ENCODE measurements around the gene APBB2.

Gene APBB2

DNA sequence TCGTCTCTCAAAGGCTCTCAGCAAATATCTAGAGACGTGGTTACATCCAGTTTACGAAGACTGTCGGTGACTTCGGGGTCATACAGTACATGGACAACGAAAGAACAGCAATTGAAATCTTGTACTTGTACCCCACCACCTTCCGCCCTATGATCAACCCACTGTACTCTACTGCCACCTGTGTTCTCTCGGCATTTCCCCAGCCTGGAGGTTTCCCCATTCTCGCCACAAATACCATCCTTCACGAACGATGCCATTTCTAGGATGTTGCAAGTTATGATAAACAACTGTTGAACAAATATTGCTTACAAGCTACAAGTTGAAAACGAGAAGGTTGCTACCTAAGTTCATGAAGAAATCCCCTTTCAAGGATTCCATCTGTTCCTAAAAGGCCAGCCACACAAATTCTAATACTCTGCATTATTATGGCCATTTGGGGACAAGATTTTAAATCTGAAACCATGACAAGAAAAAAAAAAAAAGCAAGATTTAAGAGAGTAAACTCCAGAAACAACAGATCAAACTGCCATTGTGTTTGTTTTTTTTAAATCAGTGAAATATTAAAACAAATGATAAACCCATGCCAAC is 1.6 kb downstream of the APBB2 start:
- H3K4me2 ChIP-seq, result peak overlapping the region; percentile 78
- H3K9ac ChIP-seq, result no peak overlapping the region
- no peaks in the 10 kb centered on the region for H3K79me2 ChIP-seq (ENCODE audit: insufficient read depth, low read depth)

DNA sequence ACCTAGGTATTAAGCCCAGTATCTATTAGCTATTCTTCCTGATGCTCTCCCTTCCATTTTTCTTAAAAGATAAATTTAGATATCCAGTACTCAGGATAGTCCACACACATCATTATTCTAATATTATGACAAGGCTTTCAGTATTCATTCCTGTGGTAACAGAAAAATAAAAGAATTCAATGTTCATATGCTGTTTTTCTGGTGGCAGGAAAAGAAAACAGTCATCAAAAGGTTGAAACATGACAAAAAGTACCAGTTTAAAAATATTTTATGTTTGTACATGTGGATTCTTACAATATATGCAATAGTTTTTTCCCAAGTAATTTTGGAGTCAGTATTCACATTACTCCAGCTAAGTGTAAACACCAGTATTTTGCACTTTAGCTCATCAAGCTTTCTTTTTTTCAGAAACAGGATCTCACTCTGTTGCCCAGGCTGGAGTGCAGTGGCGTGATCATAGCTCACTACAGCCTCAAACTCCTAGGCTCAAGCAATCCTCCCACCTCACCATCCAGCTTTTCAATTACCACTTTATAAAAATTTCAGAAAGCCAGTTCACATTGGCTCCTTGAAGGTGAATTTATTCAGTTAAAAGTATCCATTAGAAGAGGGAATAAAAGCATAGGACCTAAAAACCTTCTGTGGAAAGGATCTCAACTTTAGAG is 2.3 kb downstream of the APBB2 start:
- Histone ChIP-seq H3K9ac (no peak overlapping the region), H3K27me3 (ENCODE audit: insufficient read depth, low read depth) (no peaks in the 10 kb centered on the region), H3K27ac (no peak overlapping the region), H4K20me1 (ENCODE audit: insufficient read depth) (no peaks in the 10 kb centered on the region), H3K79me2 (ENCODE audit: insufficient read depth, low read depth) (no peaks in the 10 kb centered on the region), H2AFZ (ENCODE audit: low read depth) (no peak overlapping the region), H3K36me3 (ENCODE audit: insufficient read depth) (no peaks in the 10 kb centered on the region), H3K4me2 (peak overlapping the region; percentile 78; the same call in 1 of the 2 replicates), H3K4me1 (ENCODE audit: low read depth, poor library complexity, severe bottlenecking) (peaks cover 25% of the 10 kb centered on the region), H3K4me3 (IDR thresholded peaks at IDR 0.05; ENCODE audit: insufficient read depth, low read depth, low read length) (no peak overlapping the region)
- TF ChIP-seq, protein P1, sequence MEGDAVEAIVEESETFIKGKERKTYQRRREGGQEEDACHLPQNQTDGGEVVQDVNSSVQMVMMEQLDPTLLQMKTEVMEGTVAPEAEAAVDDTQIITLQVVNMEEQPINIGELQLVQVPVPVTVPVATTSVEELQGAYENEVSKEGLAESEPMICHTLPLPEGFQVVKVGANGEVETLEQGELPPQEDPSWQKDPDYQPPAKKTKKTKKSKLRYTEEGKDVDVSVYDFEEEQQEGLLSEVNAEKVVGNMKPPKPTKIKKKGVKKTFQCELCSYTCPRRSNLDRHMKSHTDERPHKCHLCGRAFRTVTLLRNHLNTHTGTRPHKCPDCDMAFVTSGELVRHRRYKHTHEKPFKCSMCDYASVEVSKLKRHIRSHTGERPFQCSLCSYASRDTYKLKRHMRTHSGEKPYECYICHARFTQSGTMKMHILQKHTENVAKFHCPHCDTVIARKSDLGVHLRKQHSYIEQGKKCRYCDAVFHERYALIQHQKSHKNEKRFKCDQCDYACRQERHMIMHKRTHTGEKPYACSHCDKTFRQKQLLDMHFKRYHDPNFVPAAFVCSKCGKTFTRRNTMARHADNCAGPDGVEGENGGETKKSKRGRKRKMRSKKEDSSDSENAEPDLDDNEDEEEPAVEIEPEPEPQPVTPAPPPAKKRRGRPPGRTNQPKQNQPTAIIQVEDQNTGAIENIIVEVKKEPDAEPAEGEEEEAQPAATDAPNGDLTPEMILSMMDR (conservative IDR thresholded peaks at IDR 0.05; ENCODE audit: low read depth, low read length), result no peak

More for the DNA sequence above, 1.6 kb downstream of the APBB2 start:
- Histone ChIP-seq H3K27ac (no peak overlapping the region), H2AFZ (ENCODE audit: low read depth) (no peak overlapping the region), H3K27me3 (ENCODE audit: insufficient read depth, low read depth) (no peaks in the 10 kb centered on the region), H3K36me3 (ENCODE audit: insufficient read depth) (no peaks in the 10 kb centered on the region), H3K4me3 (IDR thresholded peaks at IDR 0.05; ENCODE audit: insufficient read depth, low read depth, low read length) (no peak overlapping the region), H4K20me1 (ENCODE audit: insufficient read depth) (no peaks in the 10 kb centered on the region), H3K4me1 (ENCODE audit: low read depth, poor library complexity, severe bottlenecking) (peaks cover 25% of the 10 kb centered on the region)
- TF ChIP-seq, protein P1 (conservative IDR thresholded peaks at IDR 0.05; ENCODE audit: low read depth, low read length), result no peak

DNA sequence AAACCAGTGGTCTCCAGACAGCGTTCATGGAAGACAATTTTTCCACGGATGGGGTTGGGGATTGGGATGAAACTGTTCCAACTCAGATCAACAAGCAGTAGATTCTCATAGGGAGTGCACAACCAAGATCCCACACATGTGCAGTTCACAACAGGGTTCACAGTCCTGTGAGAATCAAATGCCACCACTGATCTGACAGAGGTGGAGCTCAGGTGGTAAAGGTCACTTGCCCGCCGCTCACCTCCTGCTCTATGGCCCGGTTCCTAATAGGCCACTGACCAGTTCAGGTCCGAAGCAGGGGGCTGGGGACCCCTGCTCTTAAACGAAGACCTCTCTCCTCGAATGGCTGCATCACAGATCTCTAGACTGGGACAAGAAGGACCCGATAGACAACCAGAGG is 4.4 kb downstream of the APBB2 start:
- TF ChIP-seq, protein P1 (conservative IDR thresholded peaks at IDR 0.05; ENCODE audit: low read depth, low read length), result no peak
- no peaks in the 10 kb centered on the region for H3K79me2 ChIP-seq (ENCODE audit: insufficient read depth, low read depth)
- H3K36me3 ChIP-seq (ENCODE audit: insufficient read depth), result no peaks in the 10 kb centered on the region
- no peak overlapping the region for H3K9ac ChIP-seq
- H3K27ac ChIP-seq, result no peak overlapping the region
- H4K20me1 ChIP-seq (ENCODE audit: insufficient read depth), result no peaks in the 10 kb centered on the region
- H2AFZ ChIP-seq (ENCODE audit: low read depth), result no peak overlapping the region
- H3K4me2 ChIP-seq, result no peak overlapping the region
- no peak overlapping the region for H3K4me3 ChIP-seq (IDR thresholded peaks at IDR 0.05; ENCODE audit: insufficient read depth, low read depth, low read length)
- no peaks in the 10 kb centered on the region for H3K27me3 ChIP-seq (ENCODE audit: insufficient read depth, low read depth)
- H3K4me1 ChIP-seq (ENCODE audit: low read depth, poor library complexity, severe bottlenecking), result peaks cover 16% of the 10 kb centered on the region

DNA sequence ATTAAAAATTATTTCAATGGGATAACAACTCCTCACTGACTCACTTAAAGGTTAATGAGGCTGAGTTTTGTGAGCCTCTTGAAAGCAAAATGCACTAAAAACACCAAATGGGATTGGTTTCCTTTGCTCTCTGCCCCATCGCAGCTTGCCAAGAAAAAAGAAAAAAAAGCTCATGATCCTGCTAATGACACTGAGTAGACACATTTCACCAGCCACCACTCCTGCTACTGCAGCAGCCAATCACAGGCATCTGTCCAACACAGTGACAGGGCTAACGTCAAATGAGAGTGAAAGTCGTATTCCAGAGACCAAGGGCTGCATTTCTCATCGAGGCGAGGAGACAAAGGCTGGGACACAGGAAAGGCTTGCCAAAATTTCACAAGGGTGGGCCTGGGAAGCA is 5.2 kb downstream of the APBB2 start:
- Histone ChIP-seq H3K27ac (no peak overlapping the region), H4K20me1 (ENCODE audit: insufficient read depth) (no peaks in the 10 kb centered on the region), H3K36me3 (ENCODE audit: insufficient read depth) (no peaks in the 10 kb centered on the region), H3K4me2 (no peak overlapping the region), H3K9ac (no peak overlapping the region), H3K27me3 (ENCODE audit: insufficient read depth, low read depth) (no peaks in the 10 kb centered on the region), H3K4me3 (IDR thresholded peaks at IDR 0.05; ENCODE audit: insufficient read depth, low read depth, low read length) (no peak overlapping the region), H3K4me1 (ENCODE audit: low read depth, poor library complexity, severe bottlenecking) (peaks cover 16% of the 10 kb centered on the region), H2AFZ (ENCODE audit: low read depth) (no peak overlapping the region), H3K79me2 (ENCODE audit: insufficient read depth, low read depth) (no peaks in the 10 kb centered on the region)
- TF ChIP-seq, protein P1 (conservative IDR thresholded peaks at IDR 0.05; ENCODE audit: low read depth, low read length), result no peak

Data from KMS-11 (cell line).